LHCN-M2 (cell line): ENCODE data around the gene EXOSC10. TPM values are rescaled to one million over a fixed set of nuclear protein-coding genes. Genes with fewer than 3 reads are reported as not detected.
"Not testable (repeated sequence)": the region's sequence is repeated elsewhere in the genome, so short reads cannot be mapped to it uniquely, and the experiment has no call there.

Source experiments
- DNase-seq: peaks from one replicate; pipeline ENCODE4 v3.0.0-alpha.2; 2012; ENCODE audit warnings: low read depth
- total RNA-seq: library from RNA; depleted of rRNA; stranded (reverse); fragments of >200 nt; gene quantifications from 2 replicates; pipeline ENCODE4 v1.2.3, GENCODE V29; 2014

The EXOSC10 gene
- total RNA-seq, 1 experiment from 2014 or later, result 62.1 TPM

GRCh38 chr1:11109047-11109760 is 9.5 kb upstream of the EXOSC10 start:
- no peak for DNase-seq

GRCh38 chr1:11107599-11107998 is 7.9 kb upstream of the EXOSC10 start:
- no peak for DNase-seq

GRCh38 chr1:11105586-11105985 is 5.9 kb upstream of the EXOSC10 start:
- DNase-seq, result no peak

GRCh38 chr1:11101347-11101746 is 1.7 kb upstream of the EXOSC10 start:
- no peak for DNase-seq

GRCh38 chr1:11100806-11101205 is 1.1 kb upstream of the EXOSC10 start:
- DNase-seq, result not testable (repeated sequence)

GRCh38 chr1:11100149-11100493 is 452 bp upstream of the EXOSC10 start:
- no peak for DNase-seq

- DNase-seq, result no peak
These were observed 749 bp downstream of the EXOSC10 start for GRCh38 chr1:11098931-11099309.

- DNase-seq, result not testable (repeated sequence)
These were observed 15.9 kb downstream of the EXOSC10 start for GRCh38 chr1:11083784-11084183.

- no peak for DNase-seq
These were observed 18.7 kb downstream of the EXOSC10 start for GRCh38 chr1:11080931-11081330.

- DNase-seq, result peak; percentile 38
These were observed 21.0 kb downstream of the EXOSC10 start for GRCh38 chr1:11078631-11079030.

- DNase-seq, result not testable (repeated sequence)
These were observed 26.3 kb downstream of the EXOSC10 start for GRCh38 chr1:11073398-11073797.

- no peak for DNase-seq
These were observed 27.3 kb downstream of the EXOSC10 start for GRCh38 chr1:11072216-11072917.

GRCh38 chr1:11071463-11072215 is 28.0 kb downstream of the EXOSC10 start:
- DNase-seq, result no peak

- no peak for DNase-seq
These were observed 28.8 kb downstream of the EXOSC10 start for GRCh38 chr1:11070876-11071275.

- no peak for DNase-seq
These were observed 30.8 kb downstream of the EXOSC10 start for GRCh38 chr1:11068600-11069473.

- DNase-seq, result no peak
These were observed 31.7 kb downstream of the EXOSC10 start for GRCh38 chr1:11067716-11068599.

- no peak for DNase-seq
These were observed 33.9 kb downstream of the EXOSC10 start for GRCh38 chr1:11065796-11066195.

- no peak for DNase-seq
These were observed 34.7 kb downstream of the EXOSC10 start for GRCh38 chr1:11064942-11065341.

GRCh38 chr1:11063937-11064537 is 35.6 kb downstream of the EXOSC10 start:
- not testable (repeated sequence) for DNase-seq

GRCh38 chr1:11062965-11063401 is 36.7 kb downstream of the EXOSC10 start:
- peak; percentile 96 for DNase-seq
